Measurements from ENCODE around the gene TRAF7.
A peak's percentile ranks its signal among the peaks of the same experiment; 100 is the strongest.

Gene TRAF7

DNA sequence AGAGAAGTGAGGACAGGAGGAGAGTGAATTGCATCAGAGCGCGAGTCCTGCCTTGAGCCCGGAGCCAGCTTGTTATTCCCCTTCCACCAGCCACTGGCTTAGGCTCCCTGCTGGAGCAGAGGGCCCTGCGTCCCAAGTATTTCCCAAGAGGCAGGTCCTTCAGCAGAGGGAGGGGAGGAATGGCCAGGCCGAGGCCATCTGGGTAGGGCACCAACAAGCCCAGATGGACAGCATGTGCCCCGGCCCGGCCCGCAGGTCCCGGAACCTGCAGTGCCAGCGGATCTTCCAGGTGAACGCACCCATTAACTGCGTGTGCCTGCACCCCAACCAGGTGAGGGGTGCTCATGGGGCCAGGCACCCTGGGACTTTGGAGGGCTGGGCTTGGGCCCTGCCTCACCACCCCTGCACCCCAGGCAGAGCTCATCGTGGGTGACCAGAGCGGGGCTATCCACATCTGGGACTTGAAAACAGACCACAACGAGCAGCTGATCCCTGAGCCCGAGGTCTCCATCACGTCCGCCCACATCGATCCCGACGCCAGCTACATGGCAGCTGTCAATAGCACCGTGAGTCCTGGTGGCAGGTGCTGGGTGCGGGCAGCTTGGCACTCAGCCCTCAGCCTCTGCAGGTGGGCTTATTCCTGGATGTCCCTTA lies 51.3 kb downstream of the TRAF7 start:
- Histone ChIP-seq H3K27me3 (ENCODE audit: control insufficient read depth, insufficient read depth, low read length, poor library complexity, severe bottlenecking) (peaks cover 5% of the 10 kb centered on the region), H3K27ac (ENCODE audit: insufficient read depth, low read depth, low read length, poor library complexity, severe bottlenecking) (no peak overlapping the region), H3K4me1 (ENCODE audit: control insufficient read depth, insufficient read depth, low read length) (no peaks in the 10 kb centered on the region), H3K9me3 (ENCODE audit: control insufficient read depth, low read length) (no peaks in the 10 kb centered on the region), H3K4me3 (ENCODE audit: insufficient read depth, low read depth, low read length) (no peak overlapping the region), H3K36me3 (ENCODE audit: control insufficient read depth, insufficient read depth, low read length) (peaks cover 20% of the 10 kb centered on the region)
- 97% methylated on average over 23 of the region's 23 CpGs for WGBS, 2 experiments

DNA sequence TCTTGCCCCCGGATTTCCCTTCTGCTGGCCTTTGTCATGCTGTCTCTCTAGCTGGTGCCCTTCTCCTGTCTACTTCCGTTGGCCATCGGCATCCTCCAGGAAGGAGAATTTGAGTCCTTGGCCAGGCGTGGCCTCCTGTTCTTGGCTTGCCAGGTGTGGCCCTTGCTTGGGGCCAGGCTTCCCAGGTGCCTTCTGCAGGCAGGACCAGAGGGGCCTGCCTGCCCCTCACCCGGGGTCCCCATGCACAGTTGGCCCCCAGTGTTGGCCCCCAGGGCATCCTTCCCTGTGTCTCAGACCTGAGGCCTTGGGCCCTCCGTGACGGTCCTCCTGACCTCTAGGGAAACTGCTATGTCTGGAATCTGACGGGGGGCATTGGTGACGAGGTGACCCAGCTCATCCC lies 52.3 kb downstream of the TRAF7 start:
- Histone ChIP-seq H3K4me3 (ENCODE audit: insufficient read depth, low read depth, low read length) (no peak overlapping the region), H3K9me3 (ENCODE audit: control insufficient read depth, low read length) (no peaks in the 10 kb centered on the region), H3K36me3 (ENCODE audit: control insufficient read depth, insufficient read depth, low read length) (peaks cover 28% of the 10 kb centered on the region), H3K4me1 (ENCODE audit: control insufficient read depth, insufficient read depth, low read length) (peaks cover 4% of the 10 kb centered on the region), H3K27ac (ENCODE audit: insufficient read depth, low read depth, low read length, poor library complexity, severe bottlenecking) (no peak overlapping the region), H3K27me3 (ENCODE audit: control insufficient read depth, insufficient read depth, low read length, poor library complexity, severe bottlenecking) (no peaks in the 10 kb centered on the region)
- WGBS, 2 experiments, result 95% methylated on average over 9 of the region's 9 CpGs

DNA sequence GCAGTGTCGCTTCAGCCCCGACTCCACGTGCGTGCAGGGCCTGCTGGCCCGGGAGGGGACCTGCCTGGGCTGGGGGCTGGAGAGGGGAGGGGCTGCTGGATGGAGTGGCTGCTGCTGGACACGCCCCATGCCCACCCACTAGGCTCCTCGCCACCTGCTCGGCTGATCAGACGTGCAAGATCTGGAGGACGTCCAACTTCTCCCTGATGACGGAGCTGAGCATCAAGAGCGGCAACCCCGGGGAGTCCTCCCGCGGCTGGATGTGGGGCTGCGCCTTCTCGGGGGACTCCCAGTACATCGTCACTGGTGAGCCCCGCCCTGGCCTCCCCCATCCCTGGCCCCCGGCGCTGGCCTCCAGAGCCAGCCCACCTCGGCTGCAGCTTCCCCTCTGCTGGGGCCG lies 52.7 kb downstream of the TRAF7 start:
- WGBS, 2 experiments, result 95 to 96% methylated on average over 23 of the region's 23 CpGs
- no peak overlapping the region for H3K27ac ChIP-seq (ENCODE audit: insufficient read depth, low read depth, low read length, poor library complexity, severe bottlenecking)
- H3K9me3 ChIP-seq (ENCODE audit: control insufficient read depth, low read length), result no peaks in the 10 kb centered on the region
- H3K36me3 ChIP-seq (ENCODE audit: control insufficient read depth, insufficient read depth, low read length), result peaks cover 28% of the 10 kb centered on the region
- no peak overlapping the region for H3K4me3 ChIP-seq (ENCODE audit: insufficient read depth, low read depth, low read length)
- peaks cover 8% of the 10 kb centered on the region for H3K4me1 ChIP-seq (ENCODE audit: control insufficient read depth, insufficient read depth, low read length)
- no peaks in the 10 kb centered on the region for H3K27me3 ChIP-seq (ENCODE audit: control insufficient read depth, insufficient read depth, low read length, poor library complexity, severe bottlenecking)

DNA sequence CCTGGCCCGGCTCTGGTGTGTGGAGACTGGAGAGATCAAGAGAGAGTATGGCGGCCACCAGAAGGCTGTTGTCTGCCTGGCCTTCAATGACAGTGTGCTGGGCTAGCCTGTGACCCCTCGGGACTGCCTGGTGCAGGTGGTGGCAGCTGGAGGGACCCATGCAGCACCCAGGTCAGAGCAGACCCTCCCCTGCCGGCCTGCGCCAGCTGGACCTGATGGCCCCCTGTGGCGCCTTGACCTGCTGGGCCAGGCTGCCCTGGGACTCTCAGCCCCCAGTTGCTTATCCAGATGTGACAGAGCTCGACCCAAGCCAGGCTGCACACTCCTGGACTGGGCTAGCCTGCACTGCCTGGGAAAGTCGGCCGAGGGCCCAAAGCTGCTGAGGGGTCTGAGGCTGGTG lies 53.2 kb downstream of the TRAF7 start:
- H3K36me3 ChIP-seq (ENCODE audit: control insufficient read depth, insufficient read depth, low read length), result peaks cover 28% of the 10 kb centered on the region
- H3K9me3 ChIP-seq (ENCODE audit: control insufficient read depth, low read length), result no peaks in the 10 kb centered on the region
- H3K4me1 ChIP-seq (ENCODE audit: control insufficient read depth, insufficient read depth, low read length), result peaks cover 12% of the 10 kb centered on the region
- H3K27ac ChIP-seq (ENCODE audit: insufficient read depth, low read depth, low read length, poor library complexity, severe bottlenecking), result no peak overlapping the region
- no peaks in the 10 kb centered on the region for H3K27me3 ChIP-seq (ENCODE audit: control insufficient read depth, insufficient read depth, low read length, poor library complexity, severe bottlenecking)
- no peak overlapping the region for H3K4me3 ChIP-seq (ENCODE audit: insufficient read depth, low read depth, low read length)
- WGBS, 2 experiments, result 96% methylated on average over 9 of the region's 9 CpGs

DNA sequence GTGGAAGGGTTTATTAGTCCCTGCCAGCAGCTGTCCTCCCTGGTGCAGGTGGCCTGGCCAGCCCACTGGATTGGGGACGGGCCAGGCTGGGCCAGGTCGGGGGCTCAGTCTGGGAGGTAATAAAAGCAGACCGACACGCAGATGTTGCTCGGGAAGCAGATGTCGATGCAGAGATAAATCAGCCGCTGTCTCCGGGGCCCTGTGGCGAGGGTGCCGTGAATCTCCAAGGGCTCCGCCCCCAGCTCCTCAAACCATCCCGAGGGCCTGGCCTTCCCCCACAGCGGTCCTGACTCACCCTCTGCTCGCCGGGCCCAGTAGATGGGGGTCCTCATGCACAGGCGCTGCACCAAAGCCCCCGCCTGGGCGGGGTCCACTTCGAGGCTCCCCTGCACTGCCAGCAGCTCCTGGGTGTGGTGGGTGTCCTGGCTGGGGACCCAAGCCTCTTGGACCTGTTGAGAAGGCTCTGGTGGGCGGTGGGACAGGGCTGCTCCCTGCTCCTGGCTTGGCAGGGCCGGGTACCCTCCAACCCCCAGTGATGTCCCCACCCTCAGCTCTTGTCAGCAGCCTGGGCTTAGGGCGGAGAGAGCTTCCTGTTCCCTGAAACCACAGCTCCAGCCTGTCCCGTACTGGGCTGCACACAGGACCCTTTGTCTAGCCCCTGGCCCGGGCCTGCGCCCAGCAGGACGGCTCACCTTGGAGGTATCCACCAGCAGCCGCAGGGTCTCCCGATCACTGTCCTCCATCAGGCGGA lies 53.9 kb downstream of the TRAF7 start:
- Histone ChIP-seq H3K36me3 (ENCODE audit: control insufficient read depth, insufficient read depth, low read length) (peaks cover 28% of the 10 kb centered on the region), H3K27me3 (ENCODE audit: control insufficient read depth, insufficient read depth, low read length, poor library complexity, severe bottlenecking) (no peaks in the 10 kb centered on the region), H3K4me1 (ENCODE audit: control insufficient read depth, insufficient read depth, low read length) (peaks cover 12% of the 10 kb centered on the region), H3K27ac (ENCODE audit: insufficient read depth, low read depth, low read length, poor library complexity, severe bottlenecking) (no peak overlapping the region), H3K9me3 (ENCODE audit: control insufficient read depth, low read length) (no peaks in the 10 kb centered on the region), H3K4me3 (ENCODE audit: insufficient read depth, low read depth, low read length) (no peak overlapping the region)
- WGBS, 2 experiments, result 95 to 96% methylated on average over 29 of the region's 29 CpGs

DNA sequence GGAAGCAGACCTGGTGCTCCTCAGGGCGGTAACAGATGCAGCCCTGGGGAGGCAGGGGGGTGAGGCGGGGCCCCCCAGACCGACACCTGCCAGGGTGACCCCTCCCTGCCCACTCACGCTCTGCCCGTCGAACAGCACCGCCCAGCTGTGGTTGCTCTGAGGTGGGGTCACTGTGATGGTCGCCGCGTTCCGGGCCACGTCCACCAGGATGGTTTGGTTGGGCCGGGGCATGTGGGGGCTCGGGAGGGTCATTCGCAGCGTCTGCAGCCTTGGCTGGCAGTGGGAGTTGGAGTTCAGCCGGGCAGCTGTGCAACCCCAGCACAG lies 54.4 kb downstream of the TRAF7 start:
- 93 to 95% methylated on average over 17 of the region's 17 CpGs for WGBS, 2 experiments
- Histone ChIP-seq H3K4me3 (ENCODE audit: insufficient read depth, low read depth, low read length) (no peak overlapping the region), H3K27ac (ENCODE audit: insufficient read depth, low read depth, low read length, poor library complexity, severe bottlenecking) (no peak overlapping the region), H3K27me3 (ENCODE audit: control insufficient read depth, insufficient read depth, low read length, poor library complexity, severe bottlenecking) (no peaks in the 10 kb centered on the region), H3K9me3 (ENCODE audit: control insufficient read depth, low read length) (no peaks in the 10 kb centered on the region), H3K36me3 (ENCODE audit: control insufficient read depth, insufficient read depth, low read length) (peaks cover 28% of the 10 kb centered on the region), H3K4me1 (ENCODE audit: control insufficient read depth, insufficient read depth, low read length) (peaks cover 12% of the 10 kb centered on the region)

DNA sequence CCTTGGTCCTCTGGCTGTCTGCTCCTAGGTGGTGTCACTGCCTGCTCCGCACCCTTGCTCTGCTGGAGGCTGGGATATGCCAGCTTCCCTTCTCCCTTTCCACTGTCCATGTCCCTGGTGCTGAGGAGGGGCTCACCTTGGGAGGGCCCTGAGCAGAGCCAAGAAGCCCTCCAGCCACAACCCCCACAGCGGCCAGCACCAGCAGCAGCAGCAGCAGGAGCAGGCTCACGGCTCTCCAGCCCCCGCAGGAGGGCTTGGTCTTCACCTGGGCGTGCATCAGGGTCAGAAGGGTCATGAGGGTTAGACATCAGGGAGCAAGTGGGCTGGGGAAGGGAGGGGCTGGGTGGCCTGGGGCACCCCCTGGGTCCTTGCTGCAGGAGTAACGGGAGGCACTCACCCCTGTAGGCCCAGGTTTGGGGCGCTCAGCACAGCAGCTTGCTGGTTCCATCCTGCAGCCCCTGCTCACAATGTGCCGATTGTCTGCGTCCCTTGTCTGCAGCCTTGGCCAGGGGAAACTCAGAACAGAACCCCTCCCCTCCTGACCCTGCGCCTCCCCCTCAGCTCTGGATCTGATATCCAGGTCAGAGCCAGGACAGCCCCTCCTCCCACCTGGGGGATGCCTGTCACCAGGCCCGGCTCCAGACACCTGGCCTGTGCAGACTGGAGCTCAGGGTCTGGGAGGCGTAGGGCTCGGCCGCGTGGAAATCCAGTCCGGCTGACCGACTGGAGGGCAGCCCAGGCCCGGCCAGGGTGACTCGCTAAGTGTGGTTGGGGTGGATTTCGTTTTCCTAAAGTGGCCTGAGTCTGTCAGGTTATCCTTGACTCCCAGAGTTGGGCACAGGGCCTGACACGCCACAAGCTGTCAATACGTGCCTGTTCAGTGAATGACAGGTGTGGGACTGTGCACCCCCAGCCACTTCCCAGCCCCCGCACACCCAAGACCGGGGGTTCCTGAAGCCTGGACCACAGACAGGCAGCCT lies 55.1 kb downstream of the TRAF7 start, which contains the start of gene BRICD5:
Gene BRICD5, minus strand, starts transcription at position 478 of the 980 bp plus-strand sequence. Its CDS starts 30 bp downstream, at position 448.
- Histone ChIP-seq H3K27me3 (ENCODE audit: control insufficient read depth, insufficient read depth, low read length, poor library complexity, severe bottlenecking) (no peaks in the 10 kb centered on the region), H3K4me3 (ENCODE audit: insufficient read depth, low read depth, low read length) (no peak within 1 kb of the TSS), H3K36me3 (ENCODE audit: control insufficient read depth, insufficient read depth, low read length) (peaks cover 28% of the 10 kb centered on the region), H3K9me3 (ENCODE audit: control insufficient read depth, low read length) (no peaks in the 10 kb centered on the region), H3K27ac (ENCODE audit: insufficient read depth, low read depth, low read length, poor library complexity, severe bottlenecking) (no peak within 1 kb of the TSS), H3K4me1 (ENCODE audit: control insufficient read depth, insufficient read depth, low read length) (peaks cover 12% of the 10 kb centered on the region)
- 87 to 89% methylated on average over 24 of the region's 24 CpGs for WGBS, 2 experiments

DNA sequence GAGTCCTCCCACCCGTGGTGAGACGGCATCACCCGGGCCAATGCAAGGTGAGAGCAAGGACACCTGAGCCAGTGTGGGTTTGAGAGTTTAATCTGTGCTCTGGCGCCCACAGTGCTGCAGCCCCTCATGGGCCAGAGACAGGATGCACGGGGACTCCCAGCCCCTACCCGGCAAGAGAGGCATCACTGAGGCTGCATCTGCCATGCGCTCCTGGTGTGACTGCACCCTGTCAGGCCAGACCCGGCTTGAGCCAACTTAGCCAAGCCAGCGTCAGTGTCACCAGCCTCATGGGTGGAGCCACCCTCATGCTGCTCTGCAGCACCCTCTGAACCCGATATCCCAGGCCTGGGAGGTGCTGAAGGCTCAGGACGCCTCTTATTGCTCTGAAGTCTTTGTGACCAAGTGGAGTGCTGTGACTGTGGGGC lies 56.4 kb downstream of the TRAF7 start:
- no peak overlapping the region for H3K4me3 ChIP-seq (ENCODE audit: insufficient read depth, low read depth, low read length)
- 90 to 91% methylated on average over 11 of the region's 11 CpGs for WGBS, 2 experiments

DNA sequence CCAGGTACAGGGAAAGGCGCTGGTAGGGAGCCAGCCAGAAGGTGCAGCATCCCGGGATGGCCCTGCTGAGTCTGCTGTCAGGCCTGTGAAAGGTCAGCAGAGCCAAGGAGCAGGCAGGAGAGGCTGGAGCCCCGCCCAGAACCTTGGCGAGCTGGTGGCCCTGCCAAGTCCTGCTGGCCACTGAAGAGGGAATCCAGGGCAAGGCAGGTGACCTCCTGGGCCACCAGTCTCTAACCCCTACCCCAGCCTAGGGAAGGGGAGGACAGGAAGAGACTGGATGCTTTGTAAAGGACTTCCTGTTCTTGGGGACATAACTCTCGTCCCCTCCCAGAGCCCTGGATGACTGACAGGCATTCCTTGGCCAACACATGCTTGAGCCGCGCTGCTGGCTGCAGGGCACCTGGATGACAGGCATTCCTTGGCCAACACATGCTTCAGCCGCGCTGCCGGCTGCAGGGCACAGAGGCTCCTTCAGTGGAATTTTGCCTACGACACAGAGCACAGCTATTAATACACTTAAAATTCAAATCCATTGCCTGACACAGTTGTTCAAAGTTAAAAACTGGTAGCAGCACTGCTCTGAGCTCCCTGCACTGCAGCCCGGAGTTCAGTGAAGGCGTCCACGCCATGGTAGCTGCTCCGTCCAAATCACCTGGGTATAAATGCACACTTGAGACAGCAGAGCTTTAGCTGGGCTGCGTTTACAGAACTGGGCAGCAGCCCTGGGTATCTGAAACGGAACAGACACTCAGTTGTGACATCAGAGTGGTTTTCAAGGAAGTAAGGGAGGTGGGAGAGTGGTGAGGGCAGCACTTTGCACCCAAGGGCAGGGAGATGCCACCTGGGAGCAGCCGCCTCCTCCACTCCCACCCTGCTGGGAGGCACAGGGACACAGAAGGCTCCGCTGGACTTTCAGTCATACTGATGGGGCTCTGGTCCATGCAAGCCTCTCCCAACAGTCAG lies 57.1 kb downstream of the TRAF7 start:
- H3K27ac ChIP-seq (ENCODE audit: insufficient read depth, low read depth, low read length, poor library complexity, severe bottlenecking), result no peak overlapping the region
- no peaks in the 10 kb centered on the region for H3K27me3 ChIP-seq (ENCODE audit: control insufficient read depth, insufficient read depth, low read length, poor library complexity, severe bottlenecking)
- no peaks in the 10 kb centered on the region for H3K9me3 ChIP-seq (ENCODE audit: control insufficient read depth, low read length)
- 89 to 90% methylated on average over 19 of the region's 19 CpGs for WGBS, 2 experiments
- H3K36me3 ChIP-seq (ENCODE audit: control insufficient read depth, insufficient read depth, low read length), result peaks cover 19% of the 10 kb centered on the region
- peak overlapping the region; percentile 88 for H3K4me3 ChIP-seq (ENCODE audit: insufficient read depth, low read depth, low read length)
- H3K4me1 ChIP-seq (ENCODE audit: control insufficient read depth, insufficient read depth, low read length), result peaks cover 12% of the 10 kb centered on the region

More for the DNA sequence above, 56.4 kb downstream of the TRAF7 start:
- H3K27me3 ChIP-seq (ENCODE audit: control insufficient read depth, insufficient read depth, low read length, poor library complexity, severe bottlenecking), result no peaks in the 10 kb centered on the region
- H3K27ac ChIP-seq (ENCODE audit: insufficient read depth, low read depth, low read length, poor library complexity, severe bottlenecking), result no peak overlapping the region
- H3K9me3 ChIP-seq (ENCODE audit: control insufficient read depth, low read length), result no peaks in the 10 kb centered on the region
- peaks cover 12% of the 10 kb centered on the region for H3K4me1 ChIP-seq (ENCODE audit: control insufficient read depth, insufficient read depth, low read length)
- H3K36me3 ChIP-seq (ENCODE audit: control insufficient read depth, insufficient read depth, low read length), result peaks cover 25% of the 10 kb centered on the region

All from ectodermal cell (in vitro differentiated cells).